Peyer's patch (tissue), 4 donors: ENCODE results near the gene HSPBP1.

Source experiments
- CTCF ChIP-seq, 6 experiments: fragments of 450-650 bp in 4 of 6; fragments of 200-600 bp in 2 of 6; sonication (generic) in 1 of 6; IDR thresholded peaks; one replicate each; pipeline ENCODE4 v1.5.1; 2017 to 2019; ENCODE audit warnings: antibody characterized with exemption in 6 of 6, mild to moderate bottlenecking in 3 of 6, moderate library complexity in 1 of 6
- POLR2A ChIP-seq, 2 donors: fragments of 450-650 bp; IDR thresholded peaks; one replicate each; pipeline ENCODE4 v1.5.1; 2017; ENCODE audit warnings: antibody characterized with exemption in 2 of 2, mild to moderate bottlenecking in 2 of 2, moderate library complexity in 2 of 2

- no peak for TF ChIP-seq POLR2A (IDR thresholded peaks at IDR 0.05)
- no peak for TF ChIP-seq CTCF (IDR thresholded peaks at IDR 0.05)
Measured at GRCh38 chr19:55279770-55280643, at the start of gene HSPBP1.
